Thyroid gland (tissue), 4 donors: ENCODE results near the gene ABHD2.
"Not testable (repeated sequence)": the region's sequence is repeated elsewhere in the genome, so short reads cannot be mapped to it uniquely, and the experiment has no call there.

Experiments
- POLR2A ChIP-seq, 2 donors: fragments of 450-650 bp; IDR thresholded peaks; one replicate each; pipeline ENCODE4 v1.6.1; 2017; ENCODE audit warnings: antibody characterized with exemption in 2 of 2, mild to moderate bottlenecking in 2 of 2, moderate library complexity in 1 of 2
- TF ChIP-seq, protein P1 (sequence below), 6 experiments: fragments of 200-600 bp in 3 of 6; fragments of 450-650 bp in 3 of 6; sonication (generic) in 3 of 6; IDR thresholded peaks; one replicate each; pipeline ENCODE4 v1.5.1; 2016 to 2019; ENCODE audit warnings: antibody characterized with exemption in 6 of 6, mild to moderate bottlenecking in 2 of 6, inconsistent platforms in 1 of 6, moderate library complexity in 1 of 6

DNA sequence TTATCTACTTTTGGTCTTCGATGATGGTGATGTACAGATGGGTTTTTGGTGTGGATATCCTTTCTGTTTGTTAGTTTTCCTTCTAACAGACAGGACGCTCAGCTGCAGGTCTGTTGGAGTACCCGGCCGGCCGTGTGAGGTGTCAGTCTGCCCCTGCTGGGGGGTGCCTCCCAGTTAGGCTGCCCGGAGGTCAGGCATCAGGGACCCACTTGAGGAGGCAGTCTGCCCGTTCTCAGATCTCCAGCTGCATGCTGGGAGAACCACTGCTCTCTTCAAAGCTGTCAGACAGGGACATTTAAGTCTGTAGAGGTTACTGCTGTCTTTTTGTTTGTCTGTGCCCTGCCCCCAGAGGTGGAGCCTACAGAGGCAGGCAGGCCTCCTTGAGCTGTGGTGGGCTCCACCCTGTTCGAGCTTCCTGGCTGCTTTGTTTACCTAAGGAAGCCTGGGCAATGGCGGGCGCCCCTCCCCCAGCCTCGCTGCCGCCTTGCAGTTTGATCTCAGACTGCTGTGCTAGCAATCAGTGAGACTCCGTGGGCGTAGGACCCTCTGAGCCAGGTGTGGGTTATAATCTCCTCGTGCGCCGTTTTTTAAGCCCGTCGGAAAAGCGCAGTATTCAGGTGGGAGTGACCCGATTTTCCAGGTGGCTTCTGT, 39.1 kb upstream of the ABHD2 start:
- not testable (repeated sequence) for TF ChIP-seq POLR2A (IDR thresholded peaks at IDR 0.05)
- TF ChIP-seq, protein P1, sequence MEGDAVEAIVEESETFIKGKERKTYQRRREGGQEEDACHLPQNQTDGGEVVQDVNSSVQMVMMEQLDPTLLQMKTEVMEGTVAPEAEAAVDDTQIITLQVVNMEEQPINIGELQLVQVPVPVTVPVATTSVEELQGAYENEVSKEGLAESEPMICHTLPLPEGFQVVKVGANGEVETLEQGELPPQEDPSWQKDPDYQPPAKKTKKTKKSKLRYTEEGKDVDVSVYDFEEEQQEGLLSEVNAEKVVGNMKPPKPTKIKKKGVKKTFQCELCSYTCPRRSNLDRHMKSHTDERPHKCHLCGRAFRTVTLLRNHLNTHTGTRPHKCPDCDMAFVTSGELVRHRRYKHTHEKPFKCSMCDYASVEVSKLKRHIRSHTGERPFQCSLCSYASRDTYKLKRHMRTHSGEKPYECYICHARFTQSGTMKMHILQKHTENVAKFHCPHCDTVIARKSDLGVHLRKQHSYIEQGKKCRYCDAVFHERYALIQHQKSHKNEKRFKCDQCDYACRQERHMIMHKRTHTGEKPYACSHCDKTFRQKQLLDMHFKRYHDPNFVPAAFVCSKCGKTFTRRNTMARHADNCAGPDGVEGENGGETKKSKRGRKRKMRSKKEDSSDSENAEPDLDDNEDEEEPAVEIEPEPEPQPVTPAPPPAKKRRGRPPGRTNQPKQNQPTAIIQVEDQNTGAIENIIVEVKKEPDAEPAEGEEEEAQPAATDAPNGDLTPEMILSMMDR (IDR thresholded peaks at IDR 0.05): not testable (repeated sequence)
